Activated naive CD8-positive, alpha-beta T cell treated with anti-CD3 and anti-CD28 coated beads for 36 hours (primary cell): ENCODE data around the gene BIN2. TPM values are rescaled to one million over a fixed set of nuclear protein-coding genes. Genes with fewer than 3 reads are reported as not detected.
"Not testable (repeated sequence)": the region's sequence is repeated elsewhere in the genome, so short reads cannot be mapped to it uniquely, and the experiment has no call there.

ENCODE experiments used
- DNase-seq: peaks from one replicate; pipeline ENCODE4 v3.0.0; 2021
- H3K27ac Mint-ChIP-seq: one replicate; pipeline ENCODE4 v1.8.0; 2022; ENCODE audit warnings: mild to moderate bottlenecking, moderate library complexity, mixed read lengths
- H3K27me3 Mint-ChIP-seq: one replicate; pipeline ENCODE4 v1.8.0; 2022; ENCODE audit warnings: mild to moderate bottlenecking, mixed read lengths
- H3K36me3 Mint-ChIP-seq: one replicate; pipeline ENCODE4 v1.8.0; 2021; ENCODE audit warnings: mild to moderate bottlenecking, mixed read lengths
- H3K4me1 Mint-ChIP-seq: one replicate; pipeline ENCODE4 v1.8.0; 2021; ENCODE audit warnings: mixed read lengths
- H3K4me3 Mint-ChIP-seq: one replicate; pipeline ENCODE4 v1.8.0; 2022; ENCODE audit warnings: mild to moderate bottlenecking, moderate library complexity, mixed read lengths
- H3K9me3 Mint-ChIP-seq: one replicate; pipeline ENCODE4 v1.8.0; 2022; ENCODE audit warnings: mixed read lengths
- total RNA-seq, 2 experiments: library from RNA; stranded (reverse); gene quantifications; one replicate each; pipeline ENCODE4 v1.2.3, GENCODE V29; 2021

BIN2 gene
- total RNA-seq, 2 experiments from 2014 or later, result 32.0 to 34.2 TPM

GRCh38 chr12:51307655-51308593 lies 16.1 kb downstream of the BIN2 start:
- DNase-seq, result no peak
- H3K36me3 Mint-ChIP-seq, result peaks cover 38% of the 10 kb centered on the region
- peaks cover 47% of the 10 kb centered on the region for H3K4me1 Mint-ChIP-seq
- H3K4me3 Mint-ChIP-seq, result no peak overlapping the region
- H3K27ac Mint-ChIP-seq, result peak overlapping the region; percentile 8
- no peaks in the 10 kb centered on the region for H3K27me3 Mint-ChIP-seq
- no peaks in the 10 kb centered on the region for H3K9me3 Mint-ChIP-seq

- DNase-seq, result no peak
- no peak overlapping the region for H3K27ac Mint-ChIP-seq
- H3K36me3 Mint-ChIP-seq, result peaks cover 35% of the 10 kb centered on the region
- H3K27me3 Mint-ChIP-seq, result no peaks in the 10 kb centered on the region
- H3K4me3 Mint-ChIP-seq, result no peak overlapping the region
- no peaks in the 10 kb centered on the region for H3K9me3 Mint-ChIP-seq
- H3K4me1 Mint-ChIP-seq, result peaks cover 45% of the 10 kb centered on the region
These were observed 17.5 kb downstream of the BIN2 start for GRCh38 chr12:51306507-51306906.

- DNase-seq, H3K27ac Mint-ChIP-seq, H3K9me3 Mint-ChIP-seq, H3K4me3 Mint-ChIP-seq, H3K27me3 Mint-ChIP-seq: not testable (repeated sequence)
- peaks cover 10% of the 10 kb centered on the region for H3K4me1 Mint-ChIP-seq
- peaks cover 15% of the 10 kb centered on the region for H3K36me3 Mint-ChIP-seq
These were observed 23.2 kb downstream of the BIN2 start for GRCh38 chr12:51300768-51301167.

GRCh38 chr12:51295651-51296050 lies 28.3 kb downstream of the BIN2 start:
- H3K36me3 Mint-ChIP-seq, result peaks cover 26% of the 10 kb centered on the region
- no peak overlapping the region for H3K27ac Mint-ChIP-seq
- H3K4me1 Mint-ChIP-seq, result peaks cover 24% of the 10 kb centered on the region
- H3K9me3 Mint-ChIP-seq, result no peaks in the 10 kb centered on the region
- H3K27me3 Mint-ChIP-seq, result no peaks in the 10 kb centered on the region
- no peak overlapping the region for H3K4me3 Mint-ChIP-seq
- no peak for DNase-seq

- Mint-ChIP-seq H3K4me1 (peaks cover 26% of the 10 kb centered on the region), H3K36me3 (peaks cover 30% of the 10 kb centered on the region), H3K27ac (peak overlapping the region; percentile 79)
- H3K27me3 Mint-ChIP-seq, DNase-seq, H3K9me3 Mint-ChIP-seq, H3K4me3 Mint-ChIP-seq: not testable (repeated sequence)
These were observed 29.9 kb downstream of the BIN2 start for GRCh38 chr12:51294097-51294496.

- DNase-seq, result no peak
- no peaks in the 10 kb centered on the region for H3K27me3 Mint-ChIP-seq
- peak overlapping the region; percentile 79 for H3K27ac Mint-ChIP-seq
- H3K36me3 Mint-ChIP-seq, result peaks cover 30% of the 10 kb centered on the region
- H3K4me3 Mint-ChIP-seq, result no peak overlapping the region
- H3K4me1 Mint-ChIP-seq, result peaks cover 26% of the 10 kb centered on the region
- H3K9me3 Mint-ChIP-seq, result no peaks in the 10 kb centered on the region
These were observed 30.3 kb downstream of the BIN2 start for GRCh38 chr12:51293696-51294095.

- peaks cover 26% of the 10 kb centered on the region for H3K4me1 Mint-ChIP-seq
- peaks cover 30% of the 10 kb centered on the region for H3K36me3 Mint-ChIP-seq
- H3K27ac Mint-ChIP-seq, result peak overlapping the region; percentile 21
- DNase-seq, H3K27me3 Mint-ChIP-seq, H3K4me3 Mint-ChIP-seq, H3K9me3 Mint-ChIP-seq: not testable (repeated sequence)
These were observed 32.1 kb downstream of the BIN2 start for GRCh38 chr12:51291603-51292513.

- no peak for DNase-seq
- Mint-ChIP-seq H3K9me3 (no peaks in the 10 kb centered on the region), H3K27ac (peak overlapping the region; percentile 36), H3K36me3 (peaks cover 14% of the 10 kb centered on the region), H3K27me3 (no peaks in the 10 kb centered on the region), H3K4me1 (peaks cover 10% of the 10 kb centered on the region), H3K4me3 (no peak overlapping the region)
These were observed 38.1 kb downstream of the BIN2 start for GRCh38 chr12:51285843-51286242.

- Mint-ChIP-seq H3K36me3 (peaks cover 11% of the 10 kb centered on the region), H3K9me3 (no peaks in the 10 kb centered on the region), H3K4me1 (peaks cover 13% of the 10 kb centered on the region), H3K4me3 (no peak overlapping the region), H3K27ac (peak overlapping the region; percentile 58), H3K27me3 (no peaks in the 10 kb centered on the region)
- no peak for DNase-seq
These were observed 42.6 kb downstream of the BIN2 start for GRCh38 chr12:51281202-51281924.

GRCh38 chr12:51275088-51275487 lies 48.9 kb downstream of the BIN2 start:
- H3K4me1 Mint-ChIP-seq, result peaks cover 11% of the 10 kb centered on the region
- no peak overlapping the region for H3K4me3 Mint-ChIP-seq
- no peak overlapping the region for H3K27ac Mint-ChIP-seq
- no peak for DNase-seq
- H3K36me3 Mint-ChIP-seq, result peaks cover under 1% of the 10 kb centered on the region
- peaks cover 8% of the 10 kb centered on the region for H3K27me3 Mint-ChIP-seq
- no peaks in the 10 kb centered on the region for H3K9me3 Mint-ChIP-seq

- H3K4me3 Mint-ChIP-seq, H3K27ac Mint-ChIP-seq, DNase-seq, H3K9me3 Mint-ChIP-seq, H3K36me3 Mint-ChIP-seq: not testable (repeated sequence)
- peaks cover 11% of the 10 kb centered on the region for H3K27me3 Mint-ChIP-seq
- H3K4me1 Mint-ChIP-seq, result peaks cover 18% of the 10 kb centered on the region
These were observed 51.2 kb downstream of the BIN2 start for GRCh38 chr12:51272810-51273209.

- DNase-seq, result no peak
- no peaks in the 10 kb centered on the region for H3K36me3 Mint-ChIP-seq
- H3K4me1 Mint-ChIP-seq, result peaks cover 20% of the 10 kb centered on the region
- peak overlapping the region; percentile 81 for H3K4me3 Mint-ChIP-seq
- H3K27ac Mint-ChIP-seq, result peak overlapping the region; percentile 31
- peaks cover 11% of the 10 kb centered on the region for H3K27me3 Mint-ChIP-seq
- H3K9me3 Mint-ChIP-seq, result no peaks in the 10 kb centered on the region
These were observed 52.9 kb downstream of the BIN2 start for GRCh38 chr12:51270951-51271518.

- H3K27me3 Mint-ChIP-seq, result peaks cover 11% of the 10 kb centered on the region
- peaks cover 2% of the 10 kb centered on the region for H3K9me3 Mint-ChIP-seq
- peaks cover 23% of the 10 kb centered on the region for H3K4me1 Mint-ChIP-seq
- DNase-seq, result peak; percentile 67
- H3K36me3 Mint-ChIP-seq, result peaks cover 3% of the 10 kb centered on the region
- H3K27ac Mint-ChIP-seq, result peak within 1 kb of the TSS; percentile 31
- peak within 1 kb of the TSS; percentile 81 for H3K4me3 Mint-ChIP-seq
These were observed 53.7 kb downstream of the BIN2 start, which contains the start of gene SMAGP for GRCh38 chr12:51270067-51270950. Gene SMAGP, minus strand, starts transcription at chr12:51270415. Its CDS starts 1,137 bp downstream, at chr12:51269278.
